WTC11 (cell line): ENCODE data around the gene SIRPG. TPM values are rescaled to one million over a fixed set of nuclear protein-coding genes. Genes with fewer than 3 reads are reported as not detected.

Experiments used
- ATAC-seq: fragments of 200-7000 bp; cut with Tn5 transposase; 2 replicates; pipeline ENCODE4 v1.10.0; 2021; ENCODE audit warnings: mild to moderate bottlenecking, moderate library complexity
- CTCF ChIA-PET: fragments of 300-600 bp; sonication (Branson Sonifier 250); formaldehyde crosslinking; loops from one replicate; lab custom pipeline; 2021; ENCODE audit warnings: antibody characterized with exemption; lab: Charles Lee
- POLR2A ChIA-PET: fragments of 350-600 bp; sonication (Branson Sonifier 250); formaldehyde crosslinking; loops from one replicate; lab custom pipeline; 2021; ENCODE audit warnings: antibody characterized with exemption; lab: Charles Lee
- DNase-seq: peaks from one replicate; pipeline ENCODE4 v3.0.0; 2021; ENCODE audit warnings: low spot score
- H3K27ac Mint-ChIP-seq: 2 replicates; pipeline ENCODE4 v1.8.0; 2021; ENCODE audit warnings: mixed read lengths
- H3K27me3 Mint-ChIP-seq: 2 replicates; pipeline ENCODE4 v1.8.0; 2021; ENCODE audit warnings: low read depth, mild to moderate bottlenecking, moderate library complexity, mixed read lengths
- H3K36me3 Mint-ChIP-seq: 2 replicates; pipeline ENCODE4 v1.8.0; 2021; ENCODE audit warnings: mixed read lengths
- H3K4me1 Mint-ChIP-seq: 2 replicates; pipeline ENCODE4 v1.8.0; 2022; ENCODE audit warnings: mixed read lengths
- H3K4me3 Mint-ChIP-seq: 2 replicates; pipeline ENCODE4 v1.8.0; 2021; ENCODE audit warnings: mild to moderate bottlenecking, moderate library complexity, mixed read lengths
- H3K9me3 Mint-ChIP-seq: 2 replicates; pipeline ENCODE4 v1.8.0; 2021; ENCODE audit warnings: mixed read lengths
- ETV6 ChIP-seq: sonication (generic); formaldehyde crosslinking; IDR thresholded peaks from 2 replicates; pipeline ENCODE4 v1.8.1; 2022; ENCODE audit warnings: mild to moderate bottlenecking, missing genetic modification reagents
- GRHL2 ChIP-seq: fragments of 250-450 bp; sonication (Bioruptor Pico); IDR thresholded peaks from 2 replicates; pipeline ENCODE4 v1.8.0; 2022; ENCODE audit warnings: mild to moderate bottlenecking, moderate library complexity; ENCODE audit not compliant: insufficient replicate concordance, severe bottlenecking
- JUN ChIP-seq: sonication (generic); formaldehyde crosslinking; IDR thresholded peaks from 2 replicates; pipeline ENCODE4 v1.8.0; 2023; ENCODE audit warnings: mild to moderate bottlenecking, missing genetic modification reagents
- KAT7 ChIP-seq: sonication (generic); formaldehyde crosslinking; IDR thresholded peaks from 2 replicates; pipeline ENCODE4 v1.8.1; 2023; ENCODE audit warnings: missing genetic modification reagents, mild to moderate bottlenecking, borderline replicate concordance
- MYBL2 ChIP-seq: sonication (generic); formaldehyde crosslinking; IDR thresholded peaks from 2 replicates; pipeline ENCODE4 v1.8.1; 2023; ENCODE audit warnings: mild to moderate bottlenecking, moderate library complexity, missing genetic modification reagents
- NR2C2 ChIP-seq: sonication (generic); formaldehyde crosslinking; IDR thresholded peaks from 2 replicates; pipeline ENCODE4 v1.8.0; 2022; ENCODE audit warnings: mild to moderate bottlenecking, missing genetic modification reagents
- RORB ChIP-seq: fragments of 250-450 bp; sonication (Bioruptor Pico); IDR thresholded peaks from 2 replicates; pipeline ENCODE4 v1.9.0; 2021; ENCODE audit warnings: mild to moderate bottlenecking
- ZNF138 ChIP-seq: sonication (generic); formaldehyde crosslinking; conservative IDR thresholded peaks from 2 replicates; pipeline ENCODE4 v1.8.1; 2022; ENCODE audit warnings: mild to moderate bottlenecking, moderate library complexity, missing genetic modification reagents
- ZNF219 ChIP-seq: sonication (generic); formaldehyde crosslinking; IDR thresholded peaks from 2 replicates; pipeline ENCODE4 v1.8.0; 2023; ENCODE audit warnings: missing genetic modification reagents, mild to moderate bottlenecking, borderline replicate concordance
- ZNF396 ChIP-seq: fragments of 250-450 bp; sonication (Bioruptor Pico); IDR thresholded peaks from 2 replicates; pipeline ENCODE4 v1.8.0; 2021; ENCODE audit warnings: mild to moderate bottlenecking, moderate library complexity, borderline replicate concordance
- ZNF416 ChIP-seq: fragments of 250-450 bp; sonication (Bioruptor Pico); IDR thresholded peaks from 2 replicates; pipeline ENCODE4 v1.9.0; 2021; ENCODE audit warnings: mild to moderate bottlenecking, inconsistent platforms
- ZNF423 ChIP-seq: fragments of 250-450 bp; sonication (Bioruptor Pico); IDR thresholded peaks from 2 replicates; pipeline ENCODE4 v2.1.2; 2022; ENCODE audit warnings: mild to moderate bottlenecking, moderate library complexity
- total RNA-seq: library from RNA; stranded (reverse); gene quantifications from 3 replicates; pipeline ENCODE4 v1.2.3, GENCODE V29; 2021
- TF ChIP-seq, protein P1 (sequence below): sonication (generic); formaldehyde crosslinking; IDR thresholded peaks from 2 replicates; pipeline ENCODE4 v1.8.1; 2023; ENCODE audit warnings: mild to moderate bottlenecking, missing genetic modification reagents, borderline replicate concordance
- TF ChIP-seq, protein P2 (sequence below): sonication (generic); formaldehyde crosslinking; conservative IDR thresholded peaks from 2 replicates; pipeline ENCODE4 v1.8.1; 2023; ENCODE audit warnings: mild to moderate bottlenecking, low read depth, missing genetic modification reagents, moderate library complexity
- TF ChIP-seq, protein P3 (sequence below): sonication (generic); formaldehyde crosslinking; IDR thresholded peaks from 2 replicates; pipeline ENCODE4 v1.8.1; 2022; ENCODE audit warnings: mild to moderate bottlenecking, missing genetic modification reagents, moderate library complexity, borderline replicate concordance
- TF ChIP-seq, protein P4 (sequence below): fragments of 250-450 bp; sonication (Bioruptor Pico); IDR thresholded peaks from 2 replicates; pipeline ENCODE4 v2.1.2; 2022; ENCODE audit warnings: mild to moderate bottlenecking, moderate library complexity
- TF ChIP-seq, protein P5 (sequence below): fragments of 200-600 bp; IDR thresholded peaks from 2 replicates; pipeline ENCODE4 v1.8.0; 2022; ENCODE audit warnings: antibody characterized with exemption
- TF ChIP-seq, protein P6 (sequence below): sonication (generic); formaldehyde crosslinking; IDR thresholded peaks from 2 replicates; pipeline ENCODE4 v1.8.1; 2023; ENCODE audit warnings: mild to moderate bottlenecking, missing genetic modification reagents, moderate library complexity

Gene SIRPG
- total RNA-seq, 1 experiment from 2014 or later: not detected

DNA sequence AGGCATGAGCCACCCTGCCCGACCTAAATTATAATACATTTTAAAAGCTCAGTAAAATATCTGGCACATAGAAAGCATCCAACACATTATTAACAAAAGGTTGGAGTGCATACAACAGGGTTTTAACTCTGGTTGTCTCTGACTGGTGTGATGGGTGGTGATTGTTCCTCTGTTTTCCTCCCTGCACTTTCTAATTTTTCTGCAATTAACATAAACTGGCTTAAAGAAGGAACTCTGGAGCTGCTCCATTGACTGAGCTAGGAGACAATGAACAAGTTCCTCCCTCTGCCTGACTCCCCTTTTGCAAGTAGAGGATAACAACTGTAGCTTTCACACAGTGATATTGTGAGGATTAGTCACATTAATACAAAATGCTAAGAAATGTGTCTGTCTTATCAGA lies 48.5 kb upstream of the SIRPG start:
- ChIA-PET CTCF (interaction anchor here (0.5 to 1.2 kb wide), 2 partner anchors 202 to 716 kb away, joined by 4 read pairs; no protein-coding TSS in a partner anchor), POLR2A (no interaction called here)
- Mint-ChIP-seq H3K9me3 (no peaks in the 10 kb centered on the region), H3K27me3 (peaks cover 72% of the 10 kb centered on the region), H3K27ac (no peak overlapping the region), H3K4me1 (peaks cover 5% of the 10 kb centered on the region), H3K4me3 (no peak overlapping the region), H3K36me3 (no peaks in the 10 kb centered on the region)
- no peak for TF ChIP-seq ZNF396 (CRISPR knock-in tag)
- TF ChIP-seq MYBL2 (CRISPR knock-in tag): no peak
- TF ChIP-seq, protein P1, sequence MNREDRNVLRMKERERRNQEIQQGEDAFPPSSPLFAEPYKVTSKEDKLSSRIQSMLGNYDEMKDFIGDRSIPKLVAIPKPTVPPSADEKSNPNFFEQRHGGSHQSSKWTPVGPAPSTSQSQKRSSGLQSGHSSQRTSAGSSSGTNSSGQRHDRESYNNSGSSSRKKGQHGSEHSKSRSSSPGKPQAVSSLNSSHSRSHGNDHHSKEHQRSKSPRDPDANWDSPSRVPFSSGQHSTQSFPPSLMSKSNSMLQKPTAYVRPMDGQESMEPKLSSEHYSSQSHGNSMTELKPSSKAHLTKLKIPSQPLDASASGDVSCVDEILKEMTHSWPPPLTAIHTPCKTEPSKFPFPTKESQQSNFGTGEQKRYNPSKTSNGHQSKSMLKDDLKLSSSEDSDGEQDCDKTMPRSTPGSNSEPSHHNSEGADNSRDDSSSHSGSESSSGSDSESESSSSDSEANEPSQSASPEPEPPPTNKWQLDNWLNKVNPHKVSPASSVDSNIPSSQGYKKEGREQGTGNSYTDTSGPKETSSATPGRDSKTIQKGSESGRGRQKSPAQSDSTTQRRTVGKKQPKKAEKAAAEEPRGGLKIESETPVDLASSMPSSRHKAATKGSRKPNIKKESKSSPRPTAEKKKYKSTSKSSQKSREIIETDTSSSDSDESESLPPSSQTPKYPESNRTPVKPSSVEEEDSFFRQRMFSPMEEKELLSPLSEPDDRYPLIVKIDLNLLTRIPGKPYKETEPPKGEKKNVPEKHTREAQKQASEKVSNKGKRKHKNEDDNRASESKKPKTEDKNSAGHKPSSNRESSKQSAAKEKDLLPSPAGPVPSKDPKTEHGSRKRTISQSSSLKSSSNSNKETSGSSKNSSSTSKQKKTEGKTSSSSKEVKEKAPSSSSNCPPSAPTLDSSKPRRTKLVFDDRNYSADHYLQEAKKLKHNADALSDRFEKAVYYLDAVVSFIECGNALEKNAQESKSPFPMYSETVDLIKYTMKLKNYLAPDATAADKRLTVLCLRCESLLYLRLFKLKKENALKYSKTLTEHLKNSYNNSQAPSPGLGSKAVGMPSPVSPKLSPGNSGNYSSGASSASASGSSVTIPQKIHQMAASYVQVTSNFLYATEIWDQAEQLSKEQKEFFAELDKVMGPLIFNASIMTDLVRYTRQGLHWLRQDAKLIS (CRISPR knock-in tag): no peak
- no peak for TF ChIP-seq ZNF138 (CRISPR knock-in tag)
- TF ChIP-seq, protein P2, sequence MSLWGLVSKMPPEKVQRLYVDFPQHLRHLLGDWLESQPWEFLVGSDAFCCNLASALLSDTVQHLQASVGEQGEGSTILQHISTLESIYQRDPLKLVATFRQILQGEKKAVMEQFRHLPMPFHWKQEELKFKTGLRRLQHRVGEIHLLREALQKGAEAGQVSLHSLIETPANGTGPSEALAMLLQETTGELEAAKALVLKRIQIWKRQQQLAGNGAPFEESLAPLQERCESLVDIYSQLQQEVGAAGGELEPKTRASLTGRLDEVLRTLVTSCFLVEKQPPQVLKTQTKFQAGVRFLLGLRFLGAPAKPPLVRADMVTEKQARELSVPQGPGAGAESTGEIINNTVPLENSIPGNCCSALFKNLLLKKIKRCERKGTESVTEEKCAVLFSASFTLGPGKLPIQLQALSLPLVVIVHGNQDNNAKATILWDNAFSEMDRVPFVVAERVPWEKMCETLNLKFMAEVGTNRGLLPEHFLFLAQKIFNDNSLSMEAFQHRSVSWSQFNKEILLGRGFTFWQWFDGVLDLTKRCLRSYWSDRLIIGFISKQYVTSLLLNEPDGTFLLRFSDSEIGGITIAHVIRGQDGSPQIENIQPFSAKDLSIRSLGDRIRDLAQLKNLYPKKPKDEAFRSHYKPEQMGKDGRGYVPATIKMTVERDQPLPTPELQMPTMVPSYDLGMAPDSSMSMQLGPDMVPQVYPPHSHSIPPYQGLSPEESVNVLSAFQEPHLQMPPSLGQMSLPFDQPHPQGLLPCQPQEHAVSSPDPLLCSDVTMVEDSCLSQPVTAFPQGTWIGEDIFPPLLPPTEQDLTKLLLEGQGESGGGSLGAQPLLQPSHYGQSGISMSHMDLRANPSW (CRISPR knock-in tag): no peak
- no peak for TF ChIP-seq KAT7 (CRISPR knock-in tag)
- ATAC-seq (no peak), DNase-seq (no peak)

DNA sequence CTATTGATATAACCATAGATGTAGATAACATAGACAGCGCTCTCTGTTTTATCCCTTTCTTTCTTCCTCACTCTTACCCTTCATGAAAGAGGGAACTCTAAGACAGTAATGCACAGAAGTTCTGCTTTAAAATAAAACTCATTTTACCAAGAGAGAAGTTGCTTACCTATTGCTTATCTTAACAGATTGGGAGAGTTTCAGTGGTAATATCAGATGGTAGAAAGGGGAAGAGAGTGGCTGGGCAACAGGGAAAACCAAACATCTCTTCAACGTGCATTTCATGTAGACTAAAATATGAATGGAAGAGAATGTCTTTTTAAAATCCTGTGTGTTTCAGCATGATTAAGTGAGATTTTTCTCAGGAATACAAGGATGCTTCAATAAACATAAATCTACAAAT lies 45.3 kb upstream of the SIRPG start:
- H3K27me3 Mint-ChIP-seq: peaks cover 75% of the 10 kb centered on the region
- H3K4me1 Mint-ChIP-seq: peaks cover 10% of the 10 kb centered on the region
- ATAC-seq: no peak
- H3K9me3 Mint-ChIP-seq: no peaks in the 10 kb centered on the region
- no peaks in the 10 kb centered on the region for H3K36me3 Mint-ChIP-seq
- H3K4me3 Mint-ChIP-seq: no peak overlapping the region
- ChIA-PET POLR2A (no interaction called here), CTCF (no interaction called here)
- H3K27ac Mint-ChIP-seq: no peak overlapping the region
- TF ChIP-seq NR2C2: no peak
- TF ChIP-seq, protein P3, sequence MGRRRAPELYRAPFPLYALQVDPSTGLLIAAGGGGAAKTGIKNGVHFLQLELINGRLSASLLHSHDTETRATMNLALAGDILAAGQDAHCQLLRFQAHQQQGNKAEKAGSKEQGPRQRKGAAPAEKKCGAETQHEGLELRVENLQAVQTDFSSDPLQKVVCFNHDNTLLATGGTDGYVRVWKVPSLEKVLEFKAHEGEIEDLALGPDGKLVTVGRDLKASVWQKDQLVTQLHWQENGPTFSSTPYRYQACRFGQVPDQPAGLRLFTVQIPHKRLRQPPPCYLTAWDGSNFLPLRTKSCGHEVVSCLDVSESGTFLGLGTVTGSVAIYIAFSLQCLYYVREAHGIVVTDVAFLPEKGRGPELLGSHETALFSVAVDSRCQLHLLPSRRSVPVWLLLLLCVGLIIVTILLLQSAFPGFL (CRISPR knock-in tag): no peak
- TF ChIP-seq, protein P4, sequence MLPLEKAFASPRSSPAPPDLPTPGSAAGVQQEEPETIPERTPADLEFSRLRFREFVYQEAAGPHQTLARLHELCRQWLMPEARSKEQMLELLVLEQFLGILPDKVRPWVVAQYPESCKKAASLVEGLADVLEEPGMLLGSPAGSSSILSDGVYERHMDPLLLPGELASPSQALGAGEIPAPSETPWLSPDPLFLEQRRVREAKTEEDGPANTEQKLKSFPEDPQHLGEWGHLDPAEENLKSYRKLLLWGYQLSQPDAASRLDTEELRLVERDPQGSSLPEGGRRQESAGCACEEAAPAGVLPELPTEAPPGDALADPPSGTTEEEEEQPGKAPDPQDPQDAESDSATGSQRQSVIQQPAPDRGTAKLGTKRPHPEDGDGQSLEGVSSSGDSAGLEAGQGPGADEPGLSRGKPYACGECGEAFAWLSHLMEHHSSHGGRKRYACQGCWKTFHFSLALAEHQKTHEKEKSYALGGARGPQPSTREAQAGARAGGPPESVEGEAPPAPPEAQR (CRISPR knock-in tag): no peak
- TF ChIP-seq, protein P5, sequence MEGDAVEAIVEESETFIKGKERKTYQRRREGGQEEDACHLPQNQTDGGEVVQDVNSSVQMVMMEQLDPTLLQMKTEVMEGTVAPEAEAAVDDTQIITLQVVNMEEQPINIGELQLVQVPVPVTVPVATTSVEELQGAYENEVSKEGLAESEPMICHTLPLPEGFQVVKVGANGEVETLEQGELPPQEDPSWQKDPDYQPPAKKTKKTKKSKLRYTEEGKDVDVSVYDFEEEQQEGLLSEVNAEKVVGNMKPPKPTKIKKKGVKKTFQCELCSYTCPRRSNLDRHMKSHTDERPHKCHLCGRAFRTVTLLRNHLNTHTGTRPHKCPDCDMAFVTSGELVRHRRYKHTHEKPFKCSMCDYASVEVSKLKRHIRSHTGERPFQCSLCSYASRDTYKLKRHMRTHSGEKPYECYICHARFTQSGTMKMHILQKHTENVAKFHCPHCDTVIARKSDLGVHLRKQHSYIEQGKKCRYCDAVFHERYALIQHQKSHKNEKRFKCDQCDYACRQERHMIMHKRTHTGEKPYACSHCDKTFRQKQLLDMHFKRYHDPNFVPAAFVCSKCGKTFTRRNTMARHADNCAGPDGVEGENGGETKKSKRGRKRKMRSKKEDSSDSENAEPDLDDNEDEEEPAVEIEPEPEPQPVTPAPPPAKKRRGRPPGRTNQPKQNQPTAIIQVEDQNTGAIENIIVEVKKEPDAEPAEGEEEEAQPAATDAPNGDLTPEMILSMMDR: no peak
- no peak for DNase-seq

DNA sequence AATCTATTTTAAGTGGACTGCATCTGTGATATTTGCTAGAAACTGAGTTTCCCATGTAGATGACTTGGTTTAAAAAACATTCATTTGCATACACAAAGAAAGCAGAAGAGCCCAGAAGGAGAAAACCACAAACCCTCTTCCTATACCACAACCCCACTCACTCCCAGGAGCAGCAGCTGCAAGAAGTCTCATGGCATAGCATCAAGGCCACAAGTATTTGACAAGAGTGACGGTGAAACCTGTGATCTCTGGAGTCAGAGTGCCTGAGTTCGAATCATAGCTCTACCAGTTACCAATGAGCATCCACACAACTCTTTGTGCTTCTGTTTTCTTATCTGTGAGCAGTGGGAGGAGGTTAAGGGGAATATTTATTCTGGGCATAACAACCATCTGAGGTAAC lies 44.7 kb upstream of the SIRPG start:
- Mint-ChIP-seq H3K9me3 (no peaks in the 10 kb centered on the region), H3K27ac (no peak overlapping the region), H3K4me1 (peaks cover 10% of the 10 kb centered on the region), H3K36me3 (no peaks in the 10 kb centered on the region), H3K27me3 (peaks cover 78% of the 10 kb centered on the region), H3K4me3 (no peak overlapping the region)
- CTCF ChIA-PET: interaction anchor here (0.9 kb wide), 1 partner anchor 198 kb away, joined by 3 read pairs; no protein-coding TSS in a partner anchor
- ATAC-seq (no peak), DNase-seq (no peak)
- POLR2A ChIA-PET: no interaction called here
- TF ChIP-seq ZNF219 (CRISPR knock-in tag) (no peak), ETV6 (CRISPR knock-in tag) (no peak), RORB (CRISPR knock-in tag) (no peak), ZNF416 (CRISPR knock-in tag) (no peak), GRHL2 (CRISPR knock-in tag) (no peak), ZNF423 (CRISPR knock-in tag) (no peak), JUN (CRISPR knock-in tag) (no peak)
- TF ChIP-seq, protein P6, sequence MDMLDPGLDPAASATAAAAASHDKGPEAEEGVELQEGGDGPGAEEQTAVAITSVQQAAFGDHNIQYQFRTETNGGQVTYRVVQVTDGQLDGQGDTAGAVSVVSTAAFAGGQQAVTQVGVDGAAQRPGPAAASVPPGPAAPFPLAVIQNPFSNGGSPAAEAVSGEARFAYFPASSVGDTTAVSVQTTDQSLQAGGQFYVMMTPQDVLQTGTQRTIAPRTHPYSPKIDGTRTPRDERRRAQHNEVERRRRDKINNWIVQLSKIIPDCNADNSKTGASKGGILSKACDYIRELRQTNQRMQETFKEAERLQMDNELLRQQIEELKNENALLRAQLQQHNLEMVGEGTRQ (CRISPR knock-in tag): no peak
